NCI-H2081 treated with DMSO at 0.1 percent for 48 hours (cell line): ENCODE data around the gene TLL2.

ENCODE experiments used
- DNase-seq: peaks from one replicate; lab custom pipeline; 2025; lab: John Stamatoyannopoulos, UW

Gene TLL2

DNA sequence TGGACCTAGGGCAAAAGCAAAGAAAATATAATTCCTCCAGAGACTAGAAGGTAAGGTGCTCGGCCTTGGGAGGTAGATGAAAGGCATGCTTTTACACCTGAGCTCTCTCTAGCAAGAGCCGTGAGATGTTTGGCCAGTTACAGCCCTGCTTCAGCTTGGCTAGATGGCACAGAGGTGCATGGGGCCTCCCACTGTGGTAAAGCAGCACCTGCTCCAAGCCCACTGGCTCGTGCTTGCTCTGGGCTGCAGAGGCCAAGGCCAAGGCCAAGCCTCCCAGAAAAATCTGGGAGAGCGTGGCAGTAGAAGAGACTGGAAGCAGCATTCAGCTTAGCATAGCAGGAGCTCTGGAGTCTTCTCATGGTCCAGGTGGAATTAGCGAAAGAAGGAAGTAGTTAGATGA is 123.9 kb downstream of the TLL2 start:
- no peak for DNase-seq

DNA sequence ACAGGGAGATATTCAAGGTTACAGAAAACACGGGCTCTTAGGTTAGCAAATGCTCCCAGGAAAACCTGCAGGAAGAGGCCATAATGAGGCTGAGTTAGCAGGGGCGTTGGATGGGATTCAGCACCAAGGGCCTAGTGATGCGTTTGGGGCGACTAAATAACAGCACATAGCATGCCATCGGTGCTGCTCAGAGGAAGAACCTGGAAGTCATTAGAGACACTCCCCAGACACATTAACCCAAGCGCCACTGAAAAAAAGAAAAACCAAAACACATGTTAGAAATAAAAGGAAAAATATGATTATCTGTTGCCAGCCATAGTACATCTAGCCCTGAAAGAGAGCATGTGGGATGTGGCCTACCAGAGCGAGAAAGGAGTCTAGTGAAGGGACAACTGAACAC is 126.1 kb downstream of the TLL2 start:
- no peak for DNase-seq

GRCh38 chr10:96387161-96387560 is 126.6 kb downstream of the TLL2 start:
- no peak for DNase-seq

DNA sequence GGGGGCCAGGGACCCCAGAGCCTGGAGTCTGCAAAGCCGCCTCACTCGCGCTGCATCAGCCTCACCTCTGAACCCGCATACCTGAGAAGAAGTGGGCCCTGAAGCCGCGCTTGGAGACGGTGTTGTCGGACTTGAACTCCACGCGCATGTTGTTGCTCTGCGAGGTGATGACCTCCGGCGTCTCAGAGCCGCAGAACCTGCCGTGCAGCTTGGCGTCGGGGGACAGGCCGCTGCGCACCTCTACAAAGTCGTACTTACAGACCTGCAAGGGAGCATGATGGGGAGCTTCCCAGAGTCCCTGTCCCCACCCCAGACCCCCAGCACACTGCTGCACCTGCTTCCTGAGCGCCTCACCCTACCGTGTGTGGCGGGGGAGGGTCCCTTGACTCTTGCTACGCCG is 129.2 kb downstream of the TLL2 start:
- DNase-seq = no peak

DNA sequence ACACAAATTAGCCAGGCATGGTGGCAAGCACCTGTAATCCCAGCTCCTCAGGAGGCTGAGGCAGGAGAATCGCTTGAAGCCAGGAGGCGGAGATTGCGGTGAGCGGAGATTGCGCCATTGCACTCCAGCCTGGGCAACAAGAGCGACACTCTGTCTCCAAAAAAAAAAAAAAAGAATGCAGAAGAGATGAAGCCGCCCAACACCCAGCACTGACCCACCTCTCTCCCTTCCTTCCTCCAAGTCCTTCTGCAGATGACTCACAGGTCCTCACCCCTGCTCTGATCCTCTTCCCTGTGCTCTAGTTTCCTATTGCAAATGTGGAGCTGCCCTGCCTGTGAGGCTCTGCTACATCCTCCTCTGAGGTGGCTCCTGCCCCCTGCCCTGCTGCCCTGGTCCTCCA is 132.9 kb downstream of the TLL2 start:
- DNase-seq = no peak

DNA sequence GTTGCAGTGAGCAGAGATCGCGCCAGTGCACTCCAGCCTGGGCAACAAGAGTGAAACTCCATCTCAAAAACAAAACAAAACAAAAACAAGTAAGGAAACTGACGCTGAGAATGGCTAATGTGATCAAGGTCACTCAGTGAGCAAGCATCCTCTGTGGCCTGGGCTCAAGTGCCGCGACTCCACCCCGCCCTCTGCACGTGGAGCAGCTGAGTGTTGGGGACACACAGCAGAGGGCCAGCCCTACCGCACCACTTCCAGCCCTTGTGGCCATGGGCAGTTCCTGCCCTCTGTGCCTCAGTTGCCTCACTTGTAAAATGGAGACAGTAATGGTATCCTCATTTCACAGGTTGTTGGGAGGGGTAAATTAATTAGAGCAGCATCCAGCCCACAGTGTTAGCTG is 134.0 kb downstream of the TLL2 start:
- DNase-seq = no peak

GRCh38 chr10:96378741-96379140 is 135.0 kb downstream of the TLL2 start:
- no peak for DNase-seq

DNA sequence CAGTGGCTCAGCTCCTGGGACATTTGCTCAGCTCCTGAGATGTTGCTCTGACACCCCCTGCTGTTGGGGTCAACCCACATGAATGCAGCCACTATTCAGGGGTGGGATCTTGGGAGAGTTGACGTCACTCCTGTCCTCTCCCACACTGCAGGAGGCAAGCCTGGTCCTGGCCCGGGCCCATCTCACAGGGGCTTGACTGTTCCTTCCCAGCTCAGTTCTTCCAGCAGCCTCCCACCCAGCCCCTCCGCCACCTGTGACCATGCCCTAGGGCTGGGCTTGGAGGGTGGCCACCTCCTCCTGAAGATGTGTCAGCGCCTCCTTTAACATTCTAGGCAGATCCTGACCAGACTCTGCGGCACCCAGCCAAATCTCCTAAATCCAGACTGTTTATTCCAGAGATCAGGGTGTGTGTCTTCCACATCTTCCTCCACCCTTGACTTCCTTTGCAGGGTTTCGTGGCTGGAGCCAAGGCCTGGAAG is 135.9 kb downstream of the TLL2 start:
- DNase-seq = no peak

DNA sequence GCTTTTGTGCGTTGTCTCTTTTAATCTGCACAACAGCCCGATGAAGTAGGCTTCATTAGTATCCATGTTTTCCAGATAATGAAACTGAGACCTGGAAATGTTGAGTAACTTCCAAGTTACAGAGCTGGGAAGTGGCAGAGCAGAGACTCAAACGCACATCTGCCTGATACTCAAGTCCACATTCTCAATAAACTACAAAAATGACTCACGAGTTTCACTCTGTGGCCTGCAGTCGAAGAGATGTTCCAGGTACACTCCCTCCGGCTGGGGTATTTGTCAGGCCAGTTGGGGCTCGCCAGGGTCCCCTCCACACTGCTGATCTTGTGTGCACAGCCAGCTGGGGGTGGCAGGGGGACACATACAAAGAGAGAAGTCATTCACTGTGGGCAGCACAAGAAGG is 137.2 kb downstream of the TLL2 start:
- no peak for DNase-seq

- peak; percentile 38 for DNase-seq
Observed at GRCh38 chr10:96374985-96375830, 138.5 kb downstream of the TLL2 start.

DNA sequence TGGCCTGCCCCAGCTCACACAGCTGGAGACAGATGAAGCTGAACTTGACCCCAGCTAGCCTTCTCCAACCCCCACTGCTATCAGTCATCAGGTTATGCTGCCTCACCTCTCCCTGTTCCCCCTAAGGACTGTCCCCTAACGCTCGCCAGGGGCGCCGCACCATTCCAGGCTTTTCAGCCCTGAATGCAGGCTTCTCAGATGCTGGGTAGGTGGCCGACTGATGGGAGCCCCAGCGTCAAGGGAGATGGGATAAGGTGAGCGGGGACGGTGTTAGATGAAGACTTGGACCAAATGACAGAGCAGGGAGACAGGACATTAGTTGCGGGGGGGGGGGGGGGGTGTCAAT is 139.1 kb downstream of the TLL2 start:
- no peak for DNase-seq

DNA sequence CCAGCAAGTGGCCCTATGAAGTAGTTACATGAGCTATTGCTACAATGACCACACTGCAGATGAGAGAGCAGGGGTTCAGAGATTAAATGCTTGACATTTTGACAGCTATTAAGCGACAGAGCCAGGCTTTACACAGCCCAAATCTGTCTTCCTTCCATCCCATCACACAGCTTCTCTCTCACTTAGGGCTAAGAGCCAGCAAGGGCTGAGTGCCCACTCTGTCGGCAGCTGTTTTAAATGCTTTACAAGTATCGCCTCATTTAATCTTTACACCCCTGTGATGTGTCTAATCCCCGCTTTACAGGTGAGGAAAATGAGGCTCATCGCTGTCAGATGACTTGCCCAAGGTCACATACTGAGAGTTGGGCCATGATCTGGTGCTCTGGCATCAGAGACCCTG is 139.7 kb downstream of the TLL2 start:
- no peak for DNase-seq

DNA sequence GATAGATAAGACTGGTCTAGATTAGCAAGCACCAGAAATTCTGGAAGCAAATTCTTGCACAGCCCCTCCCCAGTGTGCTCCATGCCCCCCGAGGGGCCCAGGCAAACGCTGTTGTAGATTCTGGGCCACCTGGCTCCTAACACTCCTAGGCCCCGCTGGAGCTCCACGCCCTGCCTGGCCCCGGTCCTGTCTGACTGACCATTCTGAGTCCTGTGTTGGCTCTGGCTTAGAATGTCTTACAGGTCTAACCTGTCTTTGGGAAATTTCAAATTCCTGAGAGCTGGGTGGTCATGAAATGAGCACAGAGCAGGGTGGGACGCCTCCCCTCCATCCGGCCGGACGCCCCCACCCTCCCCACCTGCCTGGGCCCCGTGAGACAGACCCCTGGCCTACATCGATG is 142.4 kb downstream of the TLL2 start:
- DNase-seq = no peak

DNA sequence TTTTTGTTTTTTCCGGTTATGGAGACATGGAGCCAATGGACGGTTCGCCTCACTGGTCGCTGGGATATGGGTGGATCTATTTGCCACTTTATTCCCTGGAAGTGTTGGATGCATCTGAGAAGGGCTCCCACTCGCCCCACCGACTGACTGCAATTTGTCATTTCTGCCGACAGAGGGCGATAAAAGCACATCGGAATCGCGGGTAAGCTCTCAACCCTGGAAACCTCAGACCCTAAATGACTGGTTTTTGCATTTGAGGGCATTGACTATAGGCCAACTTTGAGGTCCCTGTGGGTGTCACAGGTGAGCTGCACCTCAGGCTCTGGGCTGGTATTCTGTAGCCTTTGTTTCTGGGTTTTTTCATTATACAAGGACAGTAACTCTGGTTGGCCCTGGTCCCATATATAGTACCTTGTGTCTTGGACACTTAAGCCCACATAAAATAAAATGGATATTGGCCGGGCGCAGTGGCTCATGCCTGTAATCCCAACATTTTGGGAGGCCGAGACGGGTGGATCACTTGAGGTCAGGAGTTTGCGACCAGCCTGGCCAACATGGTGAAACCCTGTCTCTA is 143.1 kb downstream of the TLL2 start:
- DNase-seq = no peak

DNA sequence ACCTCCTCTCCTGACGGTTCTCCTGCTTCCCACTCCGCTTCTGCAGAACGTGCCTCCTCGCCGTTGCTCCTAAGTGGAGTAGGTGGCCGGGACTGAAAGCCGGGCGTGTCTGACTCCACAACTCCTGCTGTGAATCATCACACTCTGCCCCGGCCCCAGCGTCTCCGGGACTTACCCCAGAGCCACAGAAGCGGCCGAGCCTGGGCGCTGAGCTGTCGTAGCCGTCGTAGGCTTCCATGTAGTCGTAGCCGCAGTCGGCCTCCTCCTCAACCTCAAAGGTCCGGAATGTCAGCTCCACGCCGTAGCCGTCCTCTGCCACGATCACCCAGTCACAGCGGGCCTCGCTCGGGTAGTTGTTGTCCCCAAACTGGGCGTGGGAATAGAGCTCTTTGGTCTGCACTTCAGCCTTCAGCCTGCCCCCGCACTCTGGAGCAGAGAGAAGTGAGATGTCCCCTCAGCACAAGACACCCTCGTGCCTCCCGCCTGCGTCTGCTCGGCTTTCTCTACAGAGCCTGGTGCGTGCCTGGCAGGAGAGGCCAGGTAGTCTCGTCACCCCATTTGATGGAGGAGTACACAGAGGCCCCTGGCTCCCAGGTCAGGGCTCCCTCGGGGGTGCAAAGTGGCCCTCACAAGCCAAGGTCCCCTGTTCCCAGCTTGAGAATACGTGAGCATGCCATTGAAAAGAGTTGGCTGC is 143.7 kb downstream of the TLL2 start:
- no peak for DNase-seq

GRCh38 chr10:96368971-96369370 is 144.8 kb downstream of the TLL2 start:
- no peak for DNase-seq

DNA sequence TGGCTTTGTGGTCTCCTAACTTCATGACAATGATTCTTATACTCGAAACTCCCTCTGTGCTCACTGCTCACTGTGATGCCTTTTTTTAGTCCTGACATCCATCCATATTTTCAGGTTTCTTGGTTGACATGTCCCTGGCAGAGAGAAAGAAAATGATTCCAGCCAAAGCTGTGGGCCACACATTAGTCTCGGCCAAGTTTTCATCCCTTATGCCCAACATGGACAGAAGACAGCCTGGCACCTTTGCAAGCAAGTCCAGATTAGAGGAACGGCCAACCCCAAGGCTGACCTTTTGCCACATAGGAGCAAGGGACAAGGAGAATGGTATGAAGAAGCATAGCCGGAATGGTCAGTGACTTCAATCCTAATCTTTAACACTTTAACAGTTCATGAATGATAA is 146.3 kb downstream of the TLL2 start:
- DNase-seq = no peak

- no peak for DNase-seq
Observed at GRCh38 chr10:96366508-96366907, 147.2 kb downstream of the TLL2 start.

DNA sequence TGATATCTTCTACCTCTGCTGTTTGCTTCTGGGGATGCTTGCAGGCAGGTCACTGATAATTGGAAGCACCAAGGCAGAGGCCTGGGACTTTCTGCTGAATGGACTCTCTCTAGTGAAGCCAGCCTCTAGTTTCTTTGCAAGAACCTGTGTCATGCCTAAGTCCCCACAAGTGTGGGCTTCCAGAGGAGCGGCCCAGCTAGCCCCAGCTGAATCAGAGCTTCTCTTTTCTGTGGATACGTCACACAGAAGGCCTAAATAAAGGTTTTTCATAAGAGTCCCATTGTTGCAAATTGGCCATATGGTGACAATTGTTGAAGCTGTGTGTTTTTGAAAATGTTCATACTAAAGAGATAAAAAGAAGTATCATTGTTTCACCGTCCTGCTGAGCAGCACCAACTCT is 148.2 kb downstream of the TLL2 start:
- no peak for DNase-seq

GRCh38 chr10:96360766-96361165 is 153.0 kb downstream of the TLL2 start:
- no peak for DNase-seq

DNA sequence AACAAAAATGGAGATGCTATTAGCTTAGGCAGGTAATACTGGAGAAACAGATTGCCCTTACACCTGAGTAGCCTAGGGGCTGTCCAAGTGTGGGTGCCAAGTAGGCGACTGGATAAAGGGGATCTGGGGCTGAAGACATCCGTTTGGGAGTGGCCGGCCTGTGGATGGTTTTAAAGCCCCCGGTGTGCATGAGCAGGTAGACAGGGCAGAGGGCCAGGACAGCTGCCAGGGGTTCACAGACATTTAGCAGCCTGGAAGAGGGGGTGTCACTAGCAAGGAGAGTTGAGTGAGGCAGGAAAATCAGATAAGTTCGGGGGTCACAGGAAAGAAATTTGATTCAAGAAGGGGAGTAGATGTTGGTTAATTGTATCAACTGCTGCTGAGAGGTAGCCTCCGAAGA is 153.4 kb downstream of the TLL2 start:
- DNase-seq = no peak

DNA sequence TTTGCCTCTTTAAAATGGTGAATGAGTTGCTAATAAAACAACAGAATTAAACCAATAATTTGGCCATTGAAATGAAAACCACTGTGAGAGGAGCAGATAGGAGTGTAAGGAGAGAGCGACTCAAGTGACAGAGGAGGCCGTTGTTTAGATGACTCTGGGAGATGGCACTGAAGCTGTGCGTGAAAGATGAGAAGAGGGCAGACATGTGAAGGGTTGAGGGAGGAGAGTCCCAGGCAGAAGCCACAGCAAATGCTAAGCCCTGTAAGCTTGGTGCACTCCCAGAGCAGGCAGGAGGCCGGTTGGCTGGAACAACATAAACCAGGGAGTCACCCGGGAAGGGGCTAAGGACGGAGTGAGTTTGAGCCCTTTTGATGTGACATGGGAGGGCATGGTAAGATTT is 154.1 kb downstream of the TLL2 start:
- DNase-seq = no peak

DNA sequence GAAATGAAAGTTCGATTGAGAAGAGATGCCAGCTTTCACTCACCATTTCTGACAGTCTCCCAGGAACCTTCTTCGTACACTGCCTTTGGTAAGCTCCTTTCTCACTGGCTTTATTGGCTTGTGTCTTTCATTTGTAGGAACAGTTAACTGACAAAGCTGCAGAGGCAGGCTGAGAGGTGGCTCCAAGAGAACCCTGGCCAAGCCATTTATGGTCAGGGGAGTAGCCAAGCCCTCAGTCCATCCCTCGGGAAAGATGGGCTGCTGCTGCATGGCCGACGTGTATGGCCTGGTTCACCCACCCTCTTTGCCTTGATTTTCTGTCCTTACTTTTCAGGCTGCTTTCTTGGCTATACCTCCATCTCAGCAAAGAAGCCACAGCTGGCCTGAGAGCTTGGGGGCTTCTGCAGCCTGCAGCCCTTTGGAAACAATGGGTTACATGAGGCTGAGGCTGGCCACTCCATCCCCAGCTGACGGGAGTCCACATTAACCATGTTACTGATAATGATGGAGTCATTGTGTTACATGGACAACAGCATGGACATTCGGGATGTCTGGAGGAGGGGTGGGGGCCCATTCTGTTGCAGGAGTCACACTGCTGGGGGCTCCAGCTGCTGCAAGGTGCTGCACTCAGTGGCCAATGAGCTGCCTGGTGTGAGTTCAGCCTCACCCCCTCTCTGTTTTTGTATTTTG is 154.7 kb downstream of the TLL2 start, which contains the start of gene OPALIN:
OPALIN (minus strand) TSS at position 152 of the 690 bp plus-strand sequence; CDS start at position 46, 106 bp downstream.
- DNase-seq = no peak
